ENCODE data around the gene ADRB2. TPM values are rescaled to one million over a fixed set of nuclear protein-coding genes. Genes with fewer than 3 reads are reported as not detected.

ADRB2 gene
- total RNA-seq, 1 experiment from 2014 or later, result 0.25 TPM

- no peak for TF ChIP-seq CTCF (IDR thresholded peaks at IDR 0.05 in 2 of 3, conservative IDR thresholded peaks at IDR 0.05 in 1 of 3; ENCODE audit: borderline replicate concordance in 1 of 3, insufficient read depth in 1 of 3, low read depth in 2 of 3, low read length in 2 of 3)
- no peak for TF ChIP-seq SRF (IDR thresholded peaks at IDR 0.05; ENCODE audit: low read depth)
- TF ChIP-seq CEBPB (IDR thresholded peaks at IDR 0.05; ENCODE audit: low read depth), result no peak
- no peak for TF ChIP-seq ZNF274 (IDR thresholded peaks at IDR 0.05; ENCODE audit: low read depth, low read length)
- TF ChIP-seq, protein P1, sequence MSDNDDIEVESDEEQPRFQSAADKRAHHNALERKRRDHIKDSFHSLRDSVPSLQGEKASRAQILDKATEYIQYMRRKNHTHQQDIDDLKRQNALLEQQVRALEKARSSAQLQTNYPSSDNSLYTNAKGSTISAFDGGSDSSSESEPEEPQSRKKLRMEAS (IDR thresholded peaks at IDR 0.05), result no peak
Measured at GRCh38 chr5:148841519-148841918, 15.1 kb downstream of the ADRB2 start (continued).

GRCh38 chr5:148842161-148842560 lies 15.8 kb downstream of the ADRB2 start:
- BruUV-seq (replicated peaks), result no TSS peak
- RAD21 ChIA-PET (ENCODE audit: low non-redundant PET in 1 of 2, low total read pairs in 2 of 2, uncharacterized antibody in 2 of 2, unreplicated experiment in 2 of 2), result no interaction called here
- no peaks in the 10 kb centered on the region; a peak in 1 of 4 replicates for H3K4me1 ChIP-seq (ENCODE audit: control insufficient read depth in 1 of 2, insufficient read depth in 2 of 2, low read length in 2 of 2)
- CTCF ChIA-PET, result interaction anchor here (1.7 kb wide), 1 partner anchor 21 kb away, joined by 6 read pairs; no protein-coding TSS in a partner anchor
- H3K27ac ChIP-seq (ENCODE audit: low read depth, low read length), result no peak overlapping the region
- POLR2A ChIA-PET, result no interaction called here
- H3K36me3 ChIP-seq (ENCODE audit: control insufficient read depth in 1 of 2, insufficient read depth in 2 of 2, low read length in 2 of 2), result no peaks in the 10 kb centered on the region
- TF ChIP-seq, protein P1 (IDR thresholded peaks at IDR 0.05), result no peak
- no peak for TF ChIP-seq ELF1 (IDR thresholded peaks at IDR 0.05; ENCODE audit: borderline replicate concordance, low read depth)
- no peak for TF ChIP-seq CEBPB (IDR thresholded peaks at IDR 0.05; ENCODE audit: low read depth)
- no peak for TF ChIP-seq ZFX (IDR thresholded peaks at IDR 0.05)
- TF ChIP-seq CTCF (IDR thresholded peaks at IDR 0.05 in 2 of 3, conservative IDR thresholded peaks at IDR 0.05 in 1 of 3; ENCODE audit: borderline replicate concordance in 1 of 3, insufficient read depth in 1 of 3, low read depth in 2 of 3, low read length in 2 of 3), result no peak
- TF ChIP-seq SRF (IDR thresholded peaks at IDR 0.05; ENCODE audit: low read depth), result no peak
- TF ChIP-seq EZH2 (IDR thresholded peaks at IDR 0.05), result no peak
- no peak for TF ChIP-seq SIN3A (IDR thresholded peaks at IDR 0.05; ENCODE audit: low read depth)
- TF ChIP-seq POLR2A (IDR thresholded peaks at IDR 0.05; ENCODE audit: borderline replicate concordance, extremely low read depth, insufficient read depth, insufficient read length), result no peak
- TF ChIP-seq FOSL1 (IDR thresholded peaks at IDR 0.05; ENCODE audit: low read depth), result no peak
- TF ChIP-seq CBX3 (IDR thresholded peaks at IDR 0.05; ENCODE audit: low read depth), result no peak
- no peak for TF ChIP-seq TCF7L2 (IDR thresholded peaks at IDR 0.05; ENCODE audit: borderline replicate concordance, extremely low read depth, insufficient read depth, insufficient read length)
- TF ChIP-seq YY1 (IDR thresholded peaks at IDR 0.05; ENCODE audit: extremely low read depth, insufficient replicate concordance, low read depth, low read length), result no peak
- no peak for TF ChIP-seq EGR1 (IDR thresholded peaks at IDR 0.05; ENCODE audit: low read depth)
- TF ChIP-seq SP1 (IDR thresholded peaks at IDR 0.05; ENCODE audit: low read depth), result no peak
- TF ChIP-seq ATF3 (IDR thresholded peaks at IDR 0.05), result no peak
- H3K9ac ChIP-seq (ENCODE audit: low read length), result no peak overlapping the region
- H3K9me3 ChIP-seq (ENCODE audit: control insufficient read depth in 1 of 2, insufficient read depth in 1 of 2, low read depth in 1 of 2, low read length in 2 of 2), result no peaks in the 10 kb centered on the region
- no peaks in the 10 kb centered on the region for H4K20me1 ChIP-seq (ENCODE audit: insufficient read depth)
- H3K27me3 ChIP-seq (ENCODE audit: insufficient read depth, low read length), result no peaks in the 10 kb centered on the region
- intact Hi-C loops (cut with micrococcal nuclease), result no loop called here
- no peak overlapping the region for H2AFZ ChIP-seq (ENCODE audit: low read depth, low read length, poor library complexity, severe bottlenecking)
- H3K4me2 ChIP-seq (ENCODE audit: low read length), result no peak overlapping the region
- DNase-seq (ENCODE audit: low read depth, low spot score) (no peak), ATAC-seq (no peak)
- no peak overlapping the region for H3K4me3 ChIP-seq (replicated peaks in 1 of 2; ENCODE audit: low read depth in 1 of 2, low read length in 2 of 2)
- peaks cover 7% of the 10 kb centered on the region; the same call in 1 of the 2 replicates for H3K9me2 ChIP-seq (ENCODE audit: insufficient read depth)
- no peaks in the 10 kb centered on the region for H3K79me2 ChIP-seq (ENCODE audit: insufficient read depth, low read length)

Data from HCT116 (cell line).